Effector memory CD8-positive, alpha-beta T cell (primary cell): ENCODE results near the gene CCDC70.

Source experiments
- ATAC-seq: fragments of 150-1000 bp; cut with Tn5 transposase; replicated peaks from 2 replicates; pipeline ENCODE4 v1.10.0; 2021; ENCODE audit warnings: mild to moderate bottlenecking, moderate library complexity
- DNase-seq, 3 experiments: peaks; one replicate each; pipeline ENCODE4 v3.0.0; 2021
- H3K27ac Mint-ChIP-seq, 2 donors: one replicate each; pipeline ENCODE4 v1.8.0; 2022; ENCODE audit warnings: mild to moderate bottlenecking in 2 of 2, mixed read lengths in 2 of 2, moderate library complexity in 2 of 2
- H3K27me3 Mint-ChIP-seq, 2 donors: one replicate each; pipeline ENCODE4 v1.8.0; 2022; ENCODE audit warnings: mixed read lengths in 2 of 2
- H3K36me3 Mint-ChIP-seq: one replicate; pipeline ENCODE4 v1.8.0; 2022; ENCODE audit warnings: mild to moderate bottlenecking, moderate library complexity, mixed read lengths; ENCODE audit not compliant: insufficient read depth
- H3K4me1 Mint-ChIP-seq, 2 donors: one replicate each; pipeline ENCODE4 v1.8.0; 2022; ENCODE audit warnings: low read depth in 2 of 2, mixed read lengths in 2 of 2
- H3K4me3 Mint-ChIP-seq, 2 donors: one replicate each; pipeline ENCODE4 v1.8.0; 2022; ENCODE audit warnings: mild to moderate bottlenecking in 2 of 2, mixed read lengths in 2 of 2, moderate library complexity in 2 of 2
- H3K9me3 Mint-ChIP-seq, 2 donors: one replicate each; pipeline ENCODE4 v1.8.0; 2022; ENCODE audit warnings: mixed read lengths in 2 of 2

CCDC70 gene

GRCh38 chr13:51837016-51837415 is 24.8 kb upstream of the CCDC70 start:
- Mint-ChIP-seq H3K36me3 (no peaks in the 10 kb centered on the region), H3K9me3 (no peaks in the 10 kb centered on the region), H3K4me1 (peaks cover 8 to 9% of the 10 kb centered on the region in 2 donors), H3K27me3 (peaks cover 0 to 21% of the 10 kb centered on the region in 2 donors), H3K4me3 (no peak overlapping the region), H3K27ac (peak overlapping the region in 1 of 2 donors; percentile 29)
- no peak for ATAC-seq
- no peak for DNase-seq

- H3K9me3 Mint-ChIP-seq = no peaks in the 10 kb centered on the region
- H3K4me3 Mint-ChIP-seq = no peak overlapping the region
- no peaks in the 10 kb centered on the region for H3K36me3 Mint-ChIP-seq
- H3K27ac Mint-ChIP-seq = no peak overlapping the region
- peaks cover 0 to 20% of the 10 kb centered on the region in 2 donors for H3K27me3 Mint-ChIP-seq
- H3K4me1 Mint-ChIP-seq = peaks cover 0 to 4% of the 10 kb centered on the region in 2 donors
- DNase-seq (no peak), ATAC-seq (no peak)
Measured at GRCh38 chr13:51838240-51838846, 23.4 kb upstream of the CCDC70 start.

- no peaks in the 10 kb centered on the region for H3K9me3 Mint-ChIP-seq
- H3K4me3 Mint-ChIP-seq = no peak overlapping the region
- no peaks in the 10 kb centered on the region for H3K36me3 Mint-ChIP-seq
- H3K27me3 Mint-ChIP-seq = peaks cover 7 to 21% of the 10 kb centered on the region in 2 donors
- DNase-seq (no peak), ATAC-seq (no peak)
- no peak overlapping the region for H3K27ac Mint-ChIP-seq
- peaks cover 1 to 4% of the 10 kb centered on the region in 2 donors for H3K4me1 Mint-ChIP-seq
Measured at GRCh38 chr13:51839711-51840540, 21.8 kb upstream of the CCDC70 start.

GRCh38 chr13:51840917-51841316 is 20.9 kb upstream of the CCDC70 start:
- Mint-ChIP-seq H3K27me3 (peaks cover 11 to 27% of the 10 kb centered on the region in 2 donors), H3K4me3 (no peak overlapping the region), H3K9me3 (no peaks in the 10 kb centered on the region), H3K4me1 (peaks cover 5 to 8% of the 10 kb centered on the region in 2 donors), H3K27ac (no peak overlapping the region), H3K36me3 (no peaks in the 10 kb centered on the region)
- no peak for ATAC-seq
- DNase-seq = no peak

GRCh38 chr13:51841732-51842131 is 20.0 kb upstream of the CCDC70 start:
- no peak overlapping the region for H3K27ac Mint-ChIP-seq
- H3K36me3 Mint-ChIP-seq = no peaks in the 10 kb centered on the region
- DNase-seq = no peak
- ATAC-seq = no peak
- no peaks in the 10 kb centered on the region for H3K9me3 Mint-ChIP-seq
- peaks cover 5 to 6% of the 10 kb centered on the region in 2 donors for H3K4me1 Mint-ChIP-seq
- H3K4me3 Mint-ChIP-seq = no peak overlapping the region
- peaks cover 11 to 27% of the 10 kb centered on the region in 2 donors for H3K27me3 Mint-ChIP-seq

GRCh38 chr13:51843529-51843928 is 18.2 kb upstream of the CCDC70 start:
- no peak overlapping the region for H3K4me3 Mint-ChIP-seq
- no peak for ATAC-seq
- no peaks in the 10 kb centered on the region for H3K36me3 Mint-ChIP-seq
- H3K4me1 Mint-ChIP-seq = peaks cover 5% of the 10 kb centered on the region in 2 donors
- no peak overlapping the region for H3K27ac Mint-ChIP-seq
- peaks cover 11 to 13% of the 10 kb centered on the region in 2 donors for H3K27me3 Mint-ChIP-seq
- no peaks in the 10 kb centered on the region for H3K9me3 Mint-ChIP-seq
- DNase-seq = no peak

GRCh38 chr13:51844862-51845573 is 16.8 kb upstream of the CCDC70 start, which contains the start of gene TMEM272:
Gene TMEM272 (minus strand): TSS chr13:51845177. CDS start chr13:51838530, 6,647 bp downstream.
- DNase-seq (peak; percentile 30 to 51 (median 33)), ATAC-seq (peak; percentile 69)
- no peak within 1 kb of the TSS for H3K4me3 Mint-ChIP-seq
- H3K27ac Mint-ChIP-seq = peak within 1 kb of the TSS in 1 of 2 donors; percentile 38
- H3K27me3 Mint-ChIP-seq = peaks cover 11 to 13% of the 10 kb centered on the region in 2 donors
- H3K9me3 Mint-ChIP-seq = no peaks in the 10 kb centered on the region
- peaks cover 5% of the 10 kb centered on the region in 2 donors for H3K4me1 Mint-ChIP-seq
- no peaks in the 10 kb centered on the region for H3K36me3 Mint-ChIP-seq

GRCh38 chr13:51845574-51846318 is 16.0 kb upstream of the CCDC70 start:
- Mint-ChIP-seq H3K27me3 (peaks cover 11 to 14% of the 10 kb centered on the region in 2 donors), H3K36me3 (no peaks in the 10 kb centered on the region), H3K4me3 (no peak overlapping the region), H3K9me3 (no peaks in the 10 kb centered on the region), H3K27ac (no peak overlapping the region), H3K4me1 (peaks cover 5% of the 10 kb centered on the region in 2 donors)
- no peak for DNase-seq
- ATAC-seq = no peak

GRCh38 chr13:51846756-51847155 is 15.0 kb upstream of the CCDC70 start:
- no peak overlapping the region for H3K4me3 Mint-ChIP-seq
- H3K9me3 Mint-ChIP-seq = no peaks in the 10 kb centered on the region
- H3K36me3 Mint-ChIP-seq = no peaks in the 10 kb centered on the region
- no peak for ATAC-seq
- no peak for DNase-seq
- H3K27me3 Mint-ChIP-seq = peaks cover 18 to 25% of the 10 kb centered on the region in 2 donors
- H3K4me1 Mint-ChIP-seq = peaks cover 5% of the 10 kb centered on the region in 2 donors
- no peak overlapping the region for H3K27ac Mint-ChIP-seq

- peaks cover 24 to 29% of the 10 kb centered on the region in 2 donors for H3K27me3 Mint-ChIP-seq
- H3K36me3 Mint-ChIP-seq = no peaks in the 10 kb centered on the region
- DNase-seq = no peak
- ATAC-seq = no peak
- no peak overlapping the region for H3K27ac Mint-ChIP-seq
- no peak overlapping the region for H3K4me3 Mint-ChIP-seq
- H3K9me3 Mint-ChIP-seq = no peaks in the 10 kb centered on the region
- H3K4me1 Mint-ChIP-seq = peaks cover 5% of the 10 kb centered on the region in 2 donors
Measured at GRCh38 chr13:51848674-51849073, 13.1 kb upstream of the CCDC70 start.

- no peak overlapping the region for H3K27ac Mint-ChIP-seq
- peak; percentile 51 for ATAC-seq
- peak in 1 of 3 experiments; percentile 23 for DNase-seq
- H3K4me3 Mint-ChIP-seq = no peak overlapping the region
- peaks cover 5% of the 10 kb centered on the region in 2 donors for H3K4me1 Mint-ChIP-seq
- H3K27me3 Mint-ChIP-seq = peaks cover 26 to 28% of the 10 kb centered on the region in 2 donors
- no peaks in the 10 kb centered on the region for H3K9me3 Mint-ChIP-seq
- no peaks in the 10 kb centered on the region for H3K36me3 Mint-ChIP-seq
Measured at GRCh38 chr13:51849145-51850101, 12.3 kb upstream of the CCDC70 start.
